GM12878 (cell line): Measurements from ENCODE around the gene LIN7A. TPM values are rescaled to one million over a fixed set of nuclear protein-coding genes. Genes with fewer than 3 reads are reported as not detected.

Experiments used
- ATAC-seq: fragments of 200-7000 bp; cut with Tn5 transposase; 3 replicates; pipeline ENCODE4 v1.9.1; 2020; ENCODE audit warnings: mild to moderate bottlenecking, moderate library complexity
- BruUV-seq: library from RNA; stranded (reverse); fragments of 400-500 nt; replicated peaks from 2 replicates; lab custom pipeline; 2021; lab: Mats Ljungman, UMichigan
- CTCF ChIA-PET: fragments of 300-600 bp; sonication (Branson Sonifier 250); formaldehyde crosslinking; extraction: SDS; loops from one replicate; lab custom pipeline; 2021; ENCODE audit warnings: inconsistent platforms; lab: Yijun Ruan, JAX
- POLR2A ChIA-PET: fragments of 350-600 bp; formaldehyde crosslinking; extraction: SDS; loops from one replicate; lab custom pipeline; 2021; ENCODE audit warnings: inconsistent platforms; lab: Charles Lee
- RAD21 ChIA-PET: fragments of 300-600 bp; sonication (Branson Sonifier 250); formaldehyde crosslinking; loops from one replicate; lab custom pipeline; 2023; ENCODE audit warnings: antibody characterized with exemption; ENCODE audit not compliant: unreplicated experiment; lab: Charles Lee
- SMC1A ChIA-PET: fragments of 300-600 bp; sonication (Branson Sonifier 250); formaldehyde crosslinking; loops from one replicate; lab custom pipeline; 2023; ENCODE audit not compliant: unreplicated experiment, uncharacterized antibody; lab: Charles Lee
- DNase-seq: peaks from one replicate; pipeline ENCODE4 v3.0.0-alpha.2; 2011; ENCODE audit warnings: low read depth, low spot score
- FAIRE-seq: peaks from 3 replicates; lab custom pipeline; 2011; peaks lifted over from hg19 to GRCh38; lab: Jason Lieb, UNC
- H2AFZ ChIP-seq: 2 replicates; pipeline ENCODE4 v1.6.0; 2011; ENCODE audit warnings: low read depth, low read length, control low read depth; ENCODE audit not compliant: control insufficient read depth
- H3K27ac ChIP-seq: 2 replicates; pipeline ENCODE4 v1.5.1; 2011; ENCODE audit warnings: control low read depth; ENCODE audit not compliant: control insufficient read depth, insufficient read depth
- H3K27me3 ChIP-seq, 2 experiments: replicated peaks in 1 of 2; 2 replicates each; pipeline versions ENCODE4 v1.6.0 to v1.6.1; 2011; ENCODE audit warnings: low read length in 1 of 2; ENCODE audit not compliant: control insufficient read depth in 2 of 2, insufficient read depth in 2 of 2
- H3K36me3 ChIP-seq, 2 experiments: 2 replicates each; pipeline ENCODE4 v1.5.1; 2011; ENCODE audit warnings: low read length in 1 of 2; ENCODE audit not compliant: control insufficient read depth in 2 of 2, insufficient read depth in 2 of 2
- H3K4me1 ChIP-seq: 2 replicates; pipeline ENCODE4 v1.6.1; 2011; ENCODE audit warnings: mild to moderate bottlenecking, low read length, moderate library complexity, mixed read lengths; ENCODE audit not compliant: control insufficient read depth, insufficient read depth
- H3K4me2 ChIP-seq: 2 replicates; pipeline ENCODE4 v1.6.0; 2011; ENCODE audit warnings: control low read depth; ENCODE audit not compliant: control insufficient read depth, insufficient read depth
- H3K4me3 ChIP-seq: fragments of 200-600 bp; sonication (generic); 2 replicates; pipeline ENCODE4 v1.5.1; 2016
- H3K79me2 ChIP-seq: 2 replicates; pipeline ENCODE4 v1.6.0; 2011; ENCODE audit warnings: low read length; ENCODE audit not compliant: control insufficient read depth, insufficient read depth
- H3K9ac ChIP-seq: 2 replicates; pipeline ENCODE4 v1.8.0; 2011; ENCODE audit warnings: low read length, control low read depth, mixed read lengths; ENCODE audit not compliant: control insufficient read depth, insufficient read depth
- H3K9me3 ChIP-seq: replicated peaks from 3 replicates; pipeline ENCODE4 v1.5.1; 2011; ENCODE audit warnings: mild to moderate bottlenecking, low read length; ENCODE audit not compliant: control insufficient read depth, insufficient read depth
- H4K20me1 ChIP-seq: 2 replicates; pipeline ENCODE4 v1.6.0; 2011; ENCODE audit not compliant: control insufficient read depth, insufficient read depth
- CBFB ChIP-seq: IDR thresholded peaks from 2 replicates; pipeline ENCODE4 v1.6.1; 2016; ENCODE audit warnings: antibody characterized with exemption, low read depth
- FOXM1 ChIP-seq: IDR thresholded peaks from 2 replicates; pipeline ENCODE4 v1.6.1; 2012; ENCODE audit warnings: low read depth, mild to moderate bottlenecking, inconsistent platforms, low read length, moderate library complexity
- GABPA ChIP-seq: IDR thresholded peaks from 2 replicates; pipeline ENCODE4 v1.6.1; 2014; ENCODE audit warnings: antibody characterized with exemption, low read depth, mild to moderate bottlenecking, inconsistent platforms
- IKZF2 ChIP-seq, 2 experiments: fragments of 450-650 bp; IDR thresholded peaks; 2 replicates each; pipeline ENCODE4 v1.6.1; 2017; ENCODE audit warnings: mild to moderate bottlenecking in 2 of 2, moderate library complexity in 2 of 2
- KLF5 ChIP-seq: fragments of 450-650 bp; IDR thresholded peaks from 2 replicates; pipeline ENCODE4 v1.6.1; 2014; ENCODE audit warnings: mild to moderate bottlenecking; ENCODE audit not compliant: partially characterized antibody
- MAX ChIP-seq: IDR thresholded peaks from 2 replicates; pipeline ENCODE4 v1.6.1; 2012; ENCODE audit warnings: low read depth, low read length, improper control_type of control experiment
- MEF2A ChIP-seq: IDR thresholded peaks from 2 replicates; pipeline ENCODE4 v1.6.1; 2011; ENCODE audit warnings: low read depth, mild to moderate bottlenecking, low read length, moderate library complexity; ENCODE audit not compliant: insufficient read depth
- MYC ChIP-seq: IDR thresholded peaks from 2 replicates; pipeline ENCODE4 v1.6.1; 2011; ENCODE audit warnings: mild to moderate bottlenecking, low read length, moderate library complexity, inconsistent platforms; ENCODE audit not compliant: insufficient read depth, insufficient replicate concordance, insufficient read length, severe bottlenecking
- NFYA ChIP-seq: IDR thresholded peaks from 2 replicates; pipeline ENCODE4 v1.6.1; 2011; ENCODE audit warnings: low read depth, mild to moderate bottlenecking, low read length, improper control_type of control experiment, borderline replicate concordance
- NR2F1 ChIP-seq: fragments of 450-650 bp; conservative IDR thresholded peaks from 2 replicates; pipeline ENCODE4 v1.6.1; 2017; ENCODE audit warnings: mild to moderate bottlenecking
- RBBP5 ChIP-seq: fragments of 200-600 bp; sonication (generic); conservative IDR thresholded peaks from 2 replicates; pipeline ENCODE4 v1.6.1; 2016
- SP1 ChIP-seq: IDR thresholded peaks from one replicate; pipeline ENCODE4 v1.6.1; 2011; ENCODE audit warnings: low read depth, low read length
- TCF3 ChIP-seq: IDR thresholded peaks from 2 replicates; pipeline ENCODE4 v1.6.1; 2012; ENCODE audit warnings: low read depth, mild to moderate bottlenecking, low read length, borderline replicate concordance; ENCODE audit not compliant: insufficient read depth
- ZBED1 ChIP-seq: IDR thresholded peaks from 2 replicates; pipeline ENCODE4 v1.6.1; 2016; ENCODE audit warnings: borderline replicate concordance
- ZNF207 ChIP-seq: fragments of 450-650 bp; IDR thresholded peaks from 2 replicates; pipeline ENCODE4 v1.6.1; 2014; ENCODE audit warnings: antibody characterized with exemption, mild to moderate bottlenecking, borderline replicate concordance
- ZNF687 ChIP-seq: fragments of 450-650 bp; IDR thresholded peaks from 2 replicates; pipeline ENCODE4 v1.6.1; 2017; ENCODE audit warnings: mild to moderate bottlenecking, moderate library complexity
- in situ Hi-C: fragments of 300-500 bp; cut with MboI; formaldehyde crosslinking; loops from 9 replicates; pipeline ENCODE4 v1.14.3; 2018; ENCODE audit warnings: mixed read lengths
- intact Hi-C: fragments of 100-400 bp; cut with micrococcal nuclease; formaldehyde crosslinking; loops from one replicate; pipeline ENCODE4 v1.14.2; 2022; ENCODE audit not compliant: unreplicated experiment
- polyA plus RNA-seq, 11 experiments: library from polyadenylated mRNA; depleted of rRNA in 4 of 11; unstranded in 6 of 11; stranded (reverse) in 5 of 11; fragments of >200 nt; fragmentation: Nextera tagmentation in 4 of 11; fragmentation: Illumina TruSeq in 1 of 11; extraction: Ambion mirVana in 4 of 11; extraction: Trizol in 1 of 11; gene quantifications; 1 replicate in 1 of 11; 2 replicates in 10 of 11; pipeline versions ENCODE4 v1.2.1 to v1.2.3, GENCODE V29; 2011 to 2016; ENCODE audit warnings: inconsistent platforms in 2 of 11, missing spikeins in 2 of 11, low read depth in 1 of 11
- total RNA-seq, 4 experiments: library from RNA; depleted of rRNA in 3 of 4; stranded (reverse); fragments of >200 nt in 3 of 4; fragmentation: Illumina TruSeq in 1 of 4; extraction: Trizol in 1 of 4; gene quantifications; 2 replicates each; pipeline versions ENCODE4 v1.2.1 to v1.2.3, GENCODE V29; 2013 to 2021
- TF ChIP-seq, protein P1 (sequence below): fragments of 150-350 bp; IDR thresholded peaks from 2 replicates; pipeline ENCODE4 v1.6.1; 2014; ENCODE audit warnings: mild to moderate bottlenecking, low read depth, low read length

LIN7A gene
- total and polyA plus RNA-seq, 10 of the 15 experiments (the other 5 are each of a cell fraction or from before 2014, with no cell fraction given) = 0.04 to 0.93 (median 0.35) TPM; not detected in 1

DNA sequence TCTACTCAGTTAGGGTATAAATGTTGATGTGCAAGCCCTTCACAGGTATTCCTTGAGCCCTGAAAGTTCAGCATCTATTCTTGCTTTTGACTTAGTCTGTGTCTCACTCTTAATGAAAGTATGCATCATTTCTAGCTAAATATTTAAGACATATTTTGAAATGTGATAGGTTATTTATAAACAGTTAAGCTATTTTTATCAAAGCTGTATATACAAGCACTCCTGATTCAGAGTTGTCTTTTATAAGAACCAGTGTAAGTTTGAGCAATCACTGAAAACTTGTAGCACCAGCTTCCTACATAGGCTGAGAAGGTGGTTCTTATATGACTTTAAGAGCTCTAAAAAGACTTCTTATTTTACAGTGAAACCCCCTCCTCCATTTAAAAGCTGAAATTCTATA lies 122.4 kb downstream of the LIN7A start:
- H3K27me3 ChIP-seq = no peaks in the 10 kb centered on the region
- no peak for TF ChIP-seq NR2F1
- TF ChIP-seq SP1 = no peak
- TF ChIP-seq FOXM1 = no peak
- no peak for TF ChIP-seq KLF5
- TF ChIP-seq MEF2A = no peak
- no peak for TF ChIP-seq MAX
- no peak for TF ChIP-seq NFYA
- no peak for TF ChIP-seq TCF3
- no peak for TF ChIP-seq IKZF2 (IDR thresholded peaks at IDR 0.05)
- TF ChIP-seq ZBED1 = no peak
- TF ChIP-seq RBBP5 = no peak
- no peak for TF ChIP-seq ZNF207
- no peak for TF ChIP-seq GABPA
- TF ChIP-seq, protein P1, sequence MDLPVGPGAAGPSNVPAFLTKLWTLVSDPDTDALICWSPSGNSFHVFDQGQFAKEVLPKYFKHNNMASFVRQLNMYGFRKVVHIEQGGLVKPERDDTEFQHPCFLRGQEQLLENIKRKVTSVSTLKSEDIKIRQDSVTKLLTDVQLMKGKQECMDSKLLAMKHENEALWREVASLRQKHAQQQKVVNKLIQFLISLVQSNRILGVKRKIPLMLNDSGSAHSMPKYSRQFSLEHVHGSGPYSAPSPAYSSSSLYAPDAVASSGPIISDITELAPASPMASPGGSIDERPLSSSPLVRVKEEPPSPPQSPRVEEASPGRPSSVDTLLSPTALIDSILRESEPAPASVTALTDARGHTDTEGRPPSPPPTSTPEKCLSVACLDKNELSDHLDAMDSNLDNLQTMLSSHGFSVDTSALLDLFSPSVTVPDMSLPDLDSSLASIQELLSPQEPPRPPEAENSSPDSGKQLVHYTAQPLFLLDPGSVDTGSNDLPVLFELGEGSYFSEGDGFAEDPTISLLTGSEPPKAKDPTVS = no peak
- no peak for TF ChIP-seq MYC
- no peak for TF ChIP-seq CBFB
- TF ChIP-seq ZNF687 = no peak
- TF ChIP-seq, all 136 proteins: peak for 0
- no peaks in the 10 kb centered on the region for H3K9me3 ChIP-seq
- ChIA-PET RAD21 (interaction anchor here (1.0 kb wide), 1 partner anchor 23 kb away, joined by 3 read pairs; no protein-coding TSS in a partner anchor), SMC1A (interaction anchor here (0.8 to 2.0 kb wide), 7 partner anchors 10 to 68 kb away, joined by 3 to 8 read pairs (median 3); no protein-coding TSS in a partner anchor), POLR2A (interaction anchor here (0.5 to 1.8 kb wide), 2 partner anchors 17 to 747 kb away, joined by 3 to 5 read pairs; no protein-coding TSS in a partner anchor), CTCF (interaction anchor here (1.0 to 3.4 kb wide), 3 partner anchors 10 to 80 kb away, joined by 3 to 16 read pairs (median 4); no protein-coding TSS in a partner anchor)
- H3K9ac ChIP-seq = no peak overlapping the region
- intact Hi-C loops (no loop called here), in situ Hi-C loops (loop anchor here (25.0 kb wide), 1 partner anchor 1547 kb away; the partner anchor contains the start of genes CCDC59 and METTL25)
- ATAC-seq = no peak
- no peaks in the 10 kb centered on the region for H4K20me1 ChIP-seq
- H3K4me3 ChIP-seq = no peak overlapping the region
- H3K4me1 ChIP-seq = peaks cover 21% of the 10 kb centered on the region
- H2AFZ ChIP-seq = no peak overlapping the region
- H3K4me2 ChIP-seq = no peak overlapping the region
- no peak overlapping the region for H3K27ac ChIP-seq
- no peaks in the 10 kb centered on the region for H3K36me3 ChIP-seq
- no peaks in the 10 kb centered on the region for H3K79me2 ChIP-seq
- FAIRE-seq = no peak
- BruUV-seq = no TSS peak
- no peak for DNase-seq
